B cell (primary cell): ENCODE results near the gene SGSM1.

ENCODE experiments used
- EZH2 ChIP-seq: IDR thresholded peaks from 2 replicates; pipeline ENCODE4 v1.6.1; 2012; ENCODE audit warnings: borderline replicate concordance, low read depth, mild to moderate bottlenecking, moderate library complexity, low read length; ENCODE audit not compliant: insufficient read depth, poor library complexity, severe bottlenecking
- TF ChIP-seq, protein P1 (sequence below): fragments of 200-600 bp; IDR thresholded peaks from one replicate; pipeline ENCODE4 v1.8.0; 2022; ENCODE audit warnings: antibody characterized with exemption, mild to moderate bottlenecking

DNA sequence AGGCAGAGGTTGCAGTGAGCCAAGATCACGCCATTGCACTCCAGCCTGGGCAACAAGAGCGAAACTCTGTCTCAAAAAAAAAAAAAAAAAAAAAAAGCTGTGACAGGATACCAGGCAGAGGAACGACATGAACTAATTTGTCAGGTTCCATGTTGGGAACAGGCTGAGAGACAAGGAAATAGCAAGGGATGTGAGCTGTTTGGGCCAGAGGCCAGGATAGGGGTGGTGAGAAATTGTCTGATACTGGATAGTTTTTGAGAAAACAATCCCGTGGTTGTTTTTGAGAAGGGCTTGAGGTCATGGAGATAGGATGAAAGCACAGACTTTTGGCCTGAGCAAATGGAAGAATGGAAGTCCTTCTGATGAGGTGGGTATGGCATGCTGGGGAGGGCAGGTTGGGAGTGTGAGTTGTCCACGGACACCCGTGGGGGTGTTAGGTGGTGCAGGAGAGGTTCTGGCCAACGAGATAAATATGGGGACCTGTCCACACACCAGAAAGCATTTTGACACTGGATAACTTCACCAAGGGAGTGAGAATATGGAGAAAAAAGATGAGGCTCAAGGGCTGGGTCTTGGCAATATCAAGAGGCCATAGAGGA is 45.2 kb upstream of the SGSM1 start:
- TF ChIP-seq, protein P1, sequence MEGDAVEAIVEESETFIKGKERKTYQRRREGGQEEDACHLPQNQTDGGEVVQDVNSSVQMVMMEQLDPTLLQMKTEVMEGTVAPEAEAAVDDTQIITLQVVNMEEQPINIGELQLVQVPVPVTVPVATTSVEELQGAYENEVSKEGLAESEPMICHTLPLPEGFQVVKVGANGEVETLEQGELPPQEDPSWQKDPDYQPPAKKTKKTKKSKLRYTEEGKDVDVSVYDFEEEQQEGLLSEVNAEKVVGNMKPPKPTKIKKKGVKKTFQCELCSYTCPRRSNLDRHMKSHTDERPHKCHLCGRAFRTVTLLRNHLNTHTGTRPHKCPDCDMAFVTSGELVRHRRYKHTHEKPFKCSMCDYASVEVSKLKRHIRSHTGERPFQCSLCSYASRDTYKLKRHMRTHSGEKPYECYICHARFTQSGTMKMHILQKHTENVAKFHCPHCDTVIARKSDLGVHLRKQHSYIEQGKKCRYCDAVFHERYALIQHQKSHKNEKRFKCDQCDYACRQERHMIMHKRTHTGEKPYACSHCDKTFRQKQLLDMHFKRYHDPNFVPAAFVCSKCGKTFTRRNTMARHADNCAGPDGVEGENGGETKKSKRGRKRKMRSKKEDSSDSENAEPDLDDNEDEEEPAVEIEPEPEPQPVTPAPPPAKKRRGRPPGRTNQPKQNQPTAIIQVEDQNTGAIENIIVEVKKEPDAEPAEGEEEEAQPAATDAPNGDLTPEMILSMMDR: no peak
- TF ChIP-seq EZH2: no peak
